CD14-positive monocyte (primary cell): Measurements from ENCODE around the gene TMEM117. TPM values are rescaled to one million over a fixed set of nuclear protein-coding genes. Genes with fewer than 3 reads are reported as not detected.
"Not testable (repeated sequence)": the region's sequence is repeated elsewhere in the genome, so short reads cannot be mapped to it uniquely, and the experiment has no call there.

Experiments
- DNase-seq, 3 donors: peaks; one replicate each; pipeline ENCODE4 v3.0.0-alpha.2; 2011 to 2022
- H2AFZ ChIP-seq: 2 replicates; pipeline ENCODE4 v1.6.0; 2012; ENCODE audit warnings: mild to moderate bottlenecking, low read depth, low read length, inconsistent platforms; ENCODE audit not compliant: insufficient read depth, poor library complexity, severe bottlenecking
- H3K27ac ChIP-seq, 2 donors: 1 replicate in 1 of 2; 2 replicates in 1 of 2; pipeline ENCODE4 v1.5.1; 2012 to 2013; ENCODE audit warnings: low read length in 2 of 2, control low read depth in 1 of 2, inconsistent platforms in 1 of 2, low read depth in 1 of 2, mild to moderate bottlenecking in 1 of 2
- H3K27me3 ChIP-seq, 2 donors: one replicate each; pipeline versions ENCODE4 v1.6.0 to v1.6.1; 2011 to 2013; ENCODE audit warnings: low read length in 2 of 2; ENCODE audit not compliant: control insufficient read depth in 2 of 2, insufficient read depth in 2 of 2
- H3K36me3 ChIP-seq, 2 donors: replicated peaks in 1 of 2; 1 replicate in 1 of 2; 2 replicates in 1 of 2; pipeline versions ENCODE4 v1.5.1 to v1.6.1; 2012 to 2013; ENCODE audit warnings: low read length in 2 of 2, control low read depth in 1 of 2, inconsistent platforms in 1 of 2, mild to moderate bottlenecking in 1 of 2; ENCODE audit not compliant: insufficient read depth in 2 of 2, control insufficient read depth in 1 of 2
- H3K4me1 ChIP-seq, 2 donors: 1 replicate in 1 of 2; 2 replicates in 1 of 2; pipeline versions ENCODE4 v1.5.1 to v1.6.1; 2012 to 2013; ENCODE audit warnings: low read length in 2 of 2, control low read depth in 1 of 2, inconsistent platforms in 1 of 2, mild to moderate bottlenecking in 1 of 2, moderate library complexity in 1 of 2; ENCODE audit not compliant: insufficient read depth in 2 of 2, control insufficient read depth in 1 of 2
- H3K4me2 ChIP-seq: replicated peaks from 2 replicates; pipeline ENCODE3; 2012; ENCODE audit warnings: low read length, moderate library complexity, mild to moderate bottlenecking; ENCODE audit not compliant: poor library complexity, severe bottlenecking; ENCODE audit errors: extremely low read depth
- H3K4me3 ChIP-seq, 3 experiments: fragments of 200-600 bp in 1 of 3; sonication (generic) in 1 of 3; replicated peaks in 1 of 3; 1 replicate in 2 of 3; 2 replicates in 1 of 3; pipeline ENCODE4 v1.5.1; 2011 to 2013; ENCODE audit warnings: low read length in 3 of 3, mild to moderate bottlenecking in 3 of 3, control low read depth in 2 of 3, low read depth in 2 of 3, inconsistent platforms in 1 of 3, moderate library complexity in 1 of 3
- H3K79me2 ChIP-seq: 2 replicates; pipeline ENCODE4 v1.6.0; 2012; ENCODE audit warnings: mild to moderate bottlenecking, control low read depth, inconsistent platforms, low read length, moderate library complexity; ENCODE audit not compliant: insufficient read depth
- H3K9ac ChIP-seq: 2 replicates; pipeline ENCODE4 v1.6.0; 2017; ENCODE audit warnings: low read length, mild to moderate bottlenecking; ENCODE audit not compliant: insufficient read depth, poor library complexity, severe bottlenecking
- H3K9me3 ChIP-seq, 2 donors: replicated peaks in 1 of 2; 1 replicate in 1 of 2; 2 replicates in 1 of 2; pipeline versions ENCODE4 v1.5.1 to v1.6.1; 2012 to 2013; ENCODE audit warnings: low read length in 2 of 2, control low read depth in 1 of 2; ENCODE audit not compliant: control insufficient read depth in 1 of 2, insufficient read depth in 1 of 2
- H4K20me1 ChIP-seq: 2 replicates; pipeline ENCODE4 v1.6.0; 2012; ENCODE audit warnings: mild to moderate bottlenecking, low read length, control low read depth, moderate library complexity; ENCODE audit not compliant: insufficient read depth
- H3K27ac Mint-ChIP-seq, 7 donors: one replicate each; pipeline ENCODE4 v1.8.0; 2020; ENCODE audit warnings: mild to moderate bottlenecking in 7 of 7, mixed read lengths in 7 of 7, moderate library complexity in 6 of 7, inconsistent platforms in 2 of 7
- H3K27me3 Mint-ChIP-seq, 3 donors: one replicate each; pipeline ENCODE4 v1.8.0; 2021 to 2022; ENCODE audit warnings: low read depth in 3 of 3, mild to moderate bottlenecking in 3 of 3, mixed read lengths in 3 of 3, moderate library complexity in 3 of 3, inconsistent platforms in 1 of 3
- H3K36me3 Mint-ChIP-seq, 2 donors: one replicate each; pipeline ENCODE4 v1.8.0; 2020; ENCODE audit warnings: mixed read lengths in 2 of 2, inconsistent platforms in 1 of 2, mild to moderate bottlenecking in 1 of 2
- H3K4me1 Mint-ChIP-seq: one replicate; pipeline ENCODE4 v1.8.0; 2020; ENCODE audit warnings: mild to moderate bottlenecking, mixed read lengths
- H3K4me3 Mint-ChIP-seq, 2 donors: one replicate each; pipeline ENCODE4 v1.8.0; 2020; ENCODE audit warnings: mild to moderate bottlenecking in 2 of 2, mixed read lengths in 2 of 2, moderate library complexity in 1 of 2
- H3K9me3 Mint-ChIP-seq, 7 donors: one replicate each; pipeline ENCODE4 v1.8.0; 2020 to 2022; ENCODE audit warnings: mixed read lengths in 7 of 7, mild to moderate bottlenecking in 6 of 7, moderate library complexity in 6 of 7, inconsistent platforms in 2 of 7
- CTCF ChIP-seq: fragments of 200-600 bp; IDR thresholded peaks from one replicate; pipeline ENCODE4 v1.8.0; 2022; ENCODE audit warnings: antibody characterized with exemption, mild to moderate bottlenecking
- WGBS: methylation state at CpG from one replicate; pipeline ENCODE4 v1.1.5; 2013; ENCODE audit warnings: missing lambda C conversion rate; ENCODE audit not compliant: insufficient coverage; 5-methylcytosine and 5-hydroxymethylcytosine counted together
- intact Hi-C, 2 donors: fragments of 100-400 bp; cut with micrococcal nuclease; formaldehyde crosslinking; loops; one replicate each; pipeline versions ENCODE4 v1.15.0 to v1.15.1; 2023
- polyA plus RNA-seq, 3 donors: library from polyadenylated mRNA; depleted of rRNA in 1 of 3; unstranded in 2 of 3; stranded (reverse) in 1 of 3; fragments of 300-500 nt in 2 of 3; fragments of >200 nt in 1 of 3; fragmentation: Illumina TruSeq in 2 of 3; gene quantifications; 1 replicate in 2 of 3; 2 replicates in 1 of 3; pipeline ENCODE4 v1.2.3, GENCODE V29; 2012 to 2021

Gene TMEM117
- polyA plus RNA-seq, 3 donors = 0.11 to 0.42 TPM; not detected in 1

GRCh38 chr12:43869184-43869583 is 33.3 kb downstream of the TMEM117 start:
- intact Hi-C loops = no loop called here
- H3K4me3 ChIP-seq = no peak overlapping the region
- H3K27me3 ChIP-seq = no peaks in the 10 kb centered on the region
- H3K4me3 Mint-ChIP-seq = no peak overlapping the region
- no peaks in the 10 kb centered on the region for H3K9me3 ChIP-seq
- DNase-seq = no peak
- WGBS = no CpG with 5 or more reads among the region's 1 CpG
- H3K27ac Mint-ChIP-seq = no peak overlapping the region
- H3K27me3 Mint-ChIP-seq = peaks cover 2 to 4% (median 3%) of the 10 kb centered on the region in 3 donors
- H4K20me1 ChIP-seq = no peaks in the 10 kb centered on the region
- H3K4me2 ChIP-seq = no peak overlapping the region
- no peak overlapping the region for H2AFZ ChIP-seq
- H3K4me1 Mint-ChIP-seq = no peaks in the 10 kb centered on the region
- H3K27ac ChIP-seq = no peak overlapping the region
- no peak for TF ChIP-seq CTCF
- no peaks in the 10 kb centered on the region for H3K4me1 ChIP-seq
- H3K36me3 ChIP-seq = no peaks in the 10 kb centered on the region
- peaks cover 0 to 5% (median 0%) of the 10 kb centered on the region in 7 donors for H3K9me3 Mint-ChIP-seq
- H3K36me3 Mint-ChIP-seq = no peaks in the 10 kb centered on the region
- no peaks in the 10 kb centered on the region for H3K79me2 ChIP-seq
- no peak overlapping the region for H3K9ac ChIP-seq

- H3K27me3 ChIP-seq, H3K9me3 ChIP-seq, H3K4me1 Mint-ChIP-seq, H3K4me3 Mint-ChIP-seq, H3K27ac ChIP-seq, H3K9ac ChIP-seq, intact Hi-C loops, H3K4me2 ChIP-seq, H3K4me1 ChIP-seq, H3K9me3 Mint-ChIP-seq, H3K27ac Mint-ChIP-seq, H3K4me3 ChIP-seq, H3K36me3 Mint-ChIP-seq, H2AFZ ChIP-seq, H3K27me3 Mint-ChIP-seq, H4K20me1 ChIP-seq, H3K79me2 ChIP-seq, H3K36me3 ChIP-seq, DNase-seq: not testable (repeated sequence)
These were observed 33.9 kb downstream of the TMEM117 start for GRCh38 chr12:43869765-43870164.

- H3K9ac ChIP-seq, H3K27ac ChIP-seq, H3K4me3 Mint-ChIP-seq, H4K20me1 ChIP-seq, H3K9me3 ChIP-seq, H3K27ac Mint-ChIP-seq, H3K9me3 Mint-ChIP-seq, intact Hi-C loops, H3K27me3 Mint-ChIP-seq, H3K79me2 ChIP-seq, H3K36me3 ChIP-seq, H3K4me1 Mint-ChIP-seq, H2AFZ ChIP-seq, H3K27me3 ChIP-seq, H3K4me2 ChIP-seq, DNase-seq, H3K4me3 ChIP-seq, H3K4me1 ChIP-seq, H3K36me3 Mint-ChIP-seq: not testable (repeated sequence)
- 100% methylated on average over 1 of the region's 2 CpGs for WGBS
These were observed 35.4 kb downstream of the TMEM117 start for GRCh38 chr12:43871258-43871657.
